GM18907 (cell line): Measurements from ENCODE around the gene ATL2.
A peak's percentile ranks its signal among the peaks of the same experiment; 100 is the strongest.
"Not testable (repeated sequence)": the region's sequence is repeated elsewhere in the genome, so short reads cannot be mapped to it uniquely, and the experiment has no call there.

Experiments used
- ATAC-seq: cut with Tn5 transposase; IDR thresholded peaks from one replicate; pipeline ENCODE4 v1.9.1; 2021; ENCODE audit warnings: mild to moderate bottlenecking, moderate library complexity; ENCODE audit not compliant: unreplicated experiment

ATL2 gene

DNA sequence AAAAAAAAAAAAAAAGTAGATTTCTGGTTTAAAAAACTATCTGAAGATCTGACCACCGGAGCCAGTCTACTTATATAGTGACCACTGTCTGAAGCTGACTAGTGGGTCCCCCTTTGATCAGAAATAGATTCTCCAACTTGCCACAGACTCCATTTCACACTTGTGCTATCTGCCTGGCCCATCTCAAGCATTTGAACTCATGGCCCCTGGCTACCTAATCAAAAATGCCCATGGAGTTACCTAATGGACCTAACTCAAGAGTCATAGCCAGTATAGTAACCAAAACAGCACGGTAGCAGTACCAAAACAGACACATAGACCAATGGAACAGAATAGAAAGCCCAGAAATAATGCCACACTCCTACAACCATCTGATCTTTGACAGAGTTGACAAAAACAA lies 17.0 kb upstream of the ATL2 start:
- ATAC-seq: no peak

DNA sequence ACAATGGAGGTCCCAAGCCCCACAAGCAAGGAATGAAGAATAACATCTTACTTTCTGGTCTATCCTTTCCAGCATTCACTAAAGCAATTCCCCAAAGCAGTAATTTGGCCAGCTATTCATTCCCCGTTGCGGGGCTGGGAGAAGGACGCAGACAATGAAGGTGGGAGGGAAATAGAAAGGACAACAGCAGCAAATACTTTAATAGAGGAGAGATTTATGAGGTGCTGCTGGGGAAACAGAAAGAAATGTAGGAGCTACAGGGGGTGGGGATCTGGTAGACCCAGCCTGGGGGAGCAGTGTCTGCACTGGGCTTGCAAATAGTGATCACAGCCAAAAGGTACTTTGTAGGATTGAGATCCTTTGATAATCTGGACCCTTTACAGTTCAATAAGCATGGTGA lies 13.9 kb upstream of the ATL2 start:
- no peak for ATAC-seq

DNA sequence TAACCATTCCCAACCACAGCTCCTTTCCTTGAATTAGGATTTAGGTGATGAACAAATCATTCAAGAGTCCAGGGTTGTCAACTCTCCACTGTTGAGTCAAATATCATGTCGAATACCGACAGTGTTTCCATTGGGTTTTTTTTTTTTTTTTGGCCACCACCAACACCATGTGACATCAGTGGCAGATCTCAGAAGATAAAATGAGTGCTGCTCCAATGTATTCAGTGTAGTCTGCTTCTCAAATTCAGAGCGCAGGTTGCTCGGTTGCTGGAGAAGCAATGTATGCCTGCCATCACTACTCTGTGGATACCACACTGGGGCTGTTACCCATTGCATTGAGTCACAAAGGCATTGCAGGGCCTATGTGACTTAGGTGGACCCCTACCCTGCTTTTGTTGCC lies 10.8 kb upstream of the ATL2 start:
- ATAC-seq: no peak

DNA sequence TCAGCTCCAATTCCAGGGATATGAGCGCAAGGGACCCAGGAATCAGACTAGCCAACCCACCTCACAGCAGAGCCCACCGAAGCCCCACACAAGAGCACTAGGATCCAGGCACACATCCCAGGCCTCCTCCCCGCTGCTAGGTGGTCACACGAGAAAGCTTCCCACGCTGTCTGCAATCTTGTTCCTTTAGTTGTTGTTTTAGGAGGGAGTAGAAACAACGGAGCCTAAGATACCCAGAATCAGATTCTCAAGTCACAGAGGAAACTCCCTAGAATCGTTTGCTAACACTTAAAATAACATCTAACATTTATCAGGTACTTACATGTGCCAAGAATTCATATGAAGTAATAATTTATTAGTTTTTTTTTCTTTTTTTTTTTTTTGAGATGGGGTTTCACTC lies 9.7 kb upstream of the ATL2 start:
- no peak for ATAC-seq

DNA sequence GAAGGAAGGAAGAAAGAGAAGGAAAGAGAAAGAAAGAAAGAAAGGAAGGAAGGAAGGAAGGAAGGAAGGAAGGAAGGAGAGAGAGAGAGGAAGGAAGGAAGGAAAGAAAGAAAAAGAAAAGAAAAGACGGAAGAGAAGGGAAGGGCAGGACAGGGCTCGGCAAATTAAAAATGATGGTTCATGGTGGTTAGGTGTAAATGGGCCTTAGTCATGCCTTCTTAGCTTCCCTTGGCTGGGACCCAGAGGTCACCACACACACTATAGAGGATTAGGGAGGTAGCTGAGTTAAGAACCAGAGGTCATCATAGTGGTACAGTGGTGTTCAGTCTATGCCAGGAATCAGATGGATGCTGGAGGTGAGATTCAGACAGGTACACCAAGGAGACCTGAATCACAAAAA lies 9.3 kb upstream of the ATL2 start:
- no peak for ATAC-seq

DNA sequence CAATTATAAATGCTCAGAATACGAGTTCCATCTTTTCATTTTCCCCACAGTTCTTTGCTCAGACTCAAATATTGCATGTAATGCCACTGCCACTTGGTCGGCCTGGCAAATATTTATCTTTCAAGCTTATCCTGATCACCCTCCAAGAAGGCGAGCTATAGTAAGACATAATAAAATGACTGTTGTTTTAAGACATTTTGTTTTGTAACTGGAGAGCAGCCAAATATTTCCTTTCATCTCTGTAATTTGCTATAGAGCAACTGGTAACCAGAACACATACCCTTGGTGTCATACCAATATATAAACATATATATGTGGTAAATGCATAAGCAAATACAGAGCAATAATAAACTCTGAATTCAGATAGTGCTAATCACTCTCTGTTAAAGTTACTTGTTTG lies 7.3 kb upstream of the ATL2 start:
- no peak for ATAC-seq

DNA sequence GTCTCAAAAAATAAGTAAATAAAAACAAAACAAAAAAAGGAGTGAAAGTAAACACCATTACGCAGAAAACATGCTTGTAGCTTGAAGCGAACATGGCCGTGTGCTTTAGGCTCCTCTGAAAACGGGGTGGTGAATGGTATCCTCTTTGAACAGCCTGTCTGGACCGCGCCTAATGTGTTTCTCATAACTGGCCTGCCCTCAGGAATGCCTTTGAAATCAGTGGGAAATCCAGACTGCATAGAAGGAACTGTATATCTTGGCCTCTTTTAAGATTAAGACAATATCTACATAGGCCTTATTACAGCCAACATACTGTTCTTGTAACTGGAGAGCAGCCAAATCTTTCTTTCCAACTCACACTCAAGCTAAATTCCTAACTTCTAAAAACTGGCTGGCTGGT lies 6.7 kb upstream of the ATL2 start:
- not testable (repeated sequence) for ATAC-seq

DNA sequence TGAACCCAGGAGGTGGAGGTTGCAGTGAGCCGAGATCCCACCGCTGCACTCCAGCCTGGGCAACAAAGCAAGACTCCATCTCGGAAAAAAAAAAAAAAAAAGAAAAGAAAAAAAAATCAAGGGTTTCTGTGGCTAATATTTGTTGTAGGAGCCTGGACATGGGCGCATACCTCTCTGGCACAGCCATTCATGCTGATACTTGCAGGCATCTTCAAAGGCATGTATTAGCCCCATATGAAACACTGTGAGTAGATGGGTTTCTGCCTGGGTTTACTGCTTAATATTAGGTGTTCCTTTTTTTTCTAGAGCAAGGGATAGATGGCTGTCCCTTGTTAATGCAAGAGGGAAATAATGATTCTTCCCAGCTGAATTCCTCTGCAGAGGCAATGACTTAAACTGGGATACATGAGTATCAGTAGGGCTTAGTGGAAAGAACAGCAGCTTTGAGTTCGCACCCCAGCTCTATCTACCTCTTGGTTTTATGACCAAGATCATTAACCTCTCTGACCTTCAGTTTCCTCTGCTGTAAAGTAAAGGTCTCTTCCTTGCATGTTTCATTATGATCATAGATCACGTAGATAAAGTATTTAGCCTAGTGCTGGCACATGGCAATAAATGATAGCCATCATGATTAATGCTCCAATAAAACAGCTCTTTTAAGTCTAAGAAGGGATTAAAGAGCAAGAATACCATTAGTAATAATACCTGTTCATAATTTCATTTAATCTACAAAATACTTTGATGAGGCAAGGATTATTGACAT lies 4.5 kb upstream of the ATL2 start:
- ATAC-seq: no peak

DNA sequence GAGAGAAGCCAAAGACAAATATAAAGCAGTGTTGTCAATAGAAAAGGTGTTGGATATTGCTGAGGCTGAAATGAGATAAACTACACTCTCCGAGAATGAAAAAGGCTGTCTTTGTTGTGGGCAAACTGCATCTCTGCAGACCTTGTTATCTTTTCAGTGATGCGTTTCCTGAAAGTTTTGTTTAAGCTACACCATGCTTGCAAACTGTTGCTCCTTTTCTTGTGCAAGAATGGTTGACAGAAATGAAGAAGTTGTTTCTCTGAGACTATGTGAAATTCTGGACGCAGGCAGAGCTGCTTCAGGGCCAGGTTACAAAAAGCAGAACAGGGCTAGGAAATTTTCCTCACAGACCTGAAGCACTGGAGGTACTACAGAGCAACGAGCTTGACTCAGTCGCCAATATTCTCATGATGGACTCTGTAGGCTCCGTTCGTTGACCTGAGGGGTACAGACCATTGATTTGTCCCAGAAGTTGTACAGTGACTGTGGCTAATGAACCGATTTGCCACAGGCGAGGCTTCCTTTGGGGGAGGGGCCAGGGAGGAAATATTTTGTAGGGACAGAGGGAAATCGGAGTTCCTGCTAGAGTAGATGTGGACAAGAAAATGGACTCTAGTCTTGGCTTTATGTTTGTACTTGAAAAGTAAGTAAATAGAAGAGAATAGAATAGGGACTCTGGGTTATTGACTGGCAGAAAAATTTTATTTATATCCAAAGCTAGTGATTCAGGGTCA lies 3.5 kb upstream of the ATL2 start:
- ATAC-seq: no peak

DNA sequence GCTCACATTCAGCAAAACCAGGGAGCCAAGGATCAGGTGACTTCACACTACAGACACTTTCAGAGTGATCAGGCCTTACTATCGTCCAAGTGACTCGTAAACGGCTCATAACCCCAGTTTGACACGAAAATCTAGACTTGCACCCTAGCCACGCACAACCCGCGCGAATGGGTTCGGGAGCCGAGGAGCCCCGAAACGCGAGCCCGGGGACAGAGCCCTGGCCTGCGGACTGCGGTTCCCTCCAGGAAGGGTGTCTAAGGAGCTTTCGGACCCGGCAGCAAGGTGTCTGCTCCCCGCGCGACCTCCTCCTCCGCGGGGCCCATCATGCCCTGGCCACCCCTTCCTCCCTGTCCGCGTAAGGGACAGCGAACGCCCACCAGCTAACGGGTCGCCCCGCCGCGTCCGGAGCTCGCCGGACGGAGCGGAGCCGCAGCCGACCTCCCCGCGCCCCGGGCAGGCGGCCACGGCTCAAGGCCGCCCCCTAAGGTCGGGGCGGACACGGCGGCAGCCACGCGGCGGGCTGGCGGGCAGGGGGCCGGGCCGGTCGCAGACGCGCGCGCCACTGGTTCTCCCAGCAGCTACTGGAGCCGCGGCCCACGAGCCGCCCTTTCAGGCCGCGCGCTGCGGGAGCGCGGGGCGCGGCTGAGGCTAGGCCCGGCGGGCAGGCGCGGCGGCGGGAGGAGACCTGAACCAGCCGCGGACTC lies 575 bp downstream of the ATL2 start:
- peak; percentile 80 for ATAC-seq

DNA sequence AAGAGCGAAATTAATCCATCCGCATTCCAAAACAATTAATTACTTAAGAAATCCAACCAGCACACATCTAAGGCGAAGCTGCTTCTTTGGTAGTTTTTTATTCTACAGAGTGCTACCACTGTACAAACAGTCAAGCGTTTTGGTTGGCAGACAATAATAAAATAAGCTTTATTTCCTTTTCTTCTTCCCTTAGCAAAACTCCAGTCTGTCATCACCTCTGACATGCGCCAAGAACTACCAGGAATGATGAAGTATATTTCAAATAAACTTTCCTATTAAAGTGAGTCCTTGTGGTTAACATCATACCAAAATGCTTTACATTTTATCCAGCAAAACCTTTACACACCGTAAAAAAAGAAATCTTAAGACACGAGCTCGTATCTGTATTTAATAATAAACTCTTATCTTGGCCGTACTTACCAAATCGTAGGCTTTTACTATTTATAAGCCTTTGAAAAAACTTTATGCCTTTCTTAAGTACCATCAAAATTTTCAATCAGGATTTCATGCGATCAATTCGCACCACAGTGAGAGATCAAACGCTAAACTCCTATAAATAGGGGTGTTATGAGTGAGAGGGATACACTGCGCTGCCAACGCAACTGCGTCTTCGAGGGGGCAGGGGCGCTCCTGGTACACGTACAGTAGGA lies 1.3 kb downstream of the ATL2 start:
- ATAC-seq: no peak

DNA sequence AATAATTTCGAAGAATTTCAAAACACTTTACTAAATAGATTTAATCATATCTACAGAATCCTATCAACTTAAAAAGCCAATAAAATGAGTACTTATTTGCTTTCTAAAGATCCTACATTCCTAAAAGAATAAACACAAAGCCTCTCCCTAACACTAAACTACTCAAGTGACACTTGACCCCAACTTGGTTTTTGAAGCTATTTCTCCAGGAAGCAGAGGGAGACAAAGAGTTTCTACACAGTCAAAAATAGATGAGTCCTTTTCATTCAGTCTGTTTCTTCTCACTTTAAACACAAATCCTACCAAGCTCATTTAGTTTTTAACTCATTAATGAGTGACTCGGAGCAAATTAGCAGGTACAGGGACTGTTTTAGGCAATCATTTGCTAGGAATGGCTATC lies 2.1 kb downstream of the ATL2 start:
- ATAC-seq: no peak

DNA sequence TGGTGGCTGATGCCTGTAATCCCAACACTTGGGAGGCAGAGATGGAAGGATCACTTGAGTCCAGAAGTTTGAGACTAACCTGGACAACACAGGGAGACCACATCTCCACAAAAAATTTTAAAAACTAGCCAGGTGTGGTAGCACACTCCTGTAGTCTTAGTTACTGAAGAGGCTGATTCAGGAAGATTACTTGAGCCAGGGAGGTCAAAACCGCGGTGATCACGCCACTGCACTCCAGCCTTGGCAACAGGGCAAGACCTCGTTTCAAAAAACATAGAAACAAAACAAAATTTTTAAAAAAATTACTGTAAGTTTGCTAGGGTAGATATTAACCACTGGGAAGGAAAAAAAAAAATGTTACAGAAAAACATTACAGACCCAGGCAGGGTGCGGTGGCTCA lies 5.8 kb downstream of the ATL2 start:
- no peak for ATAC-seq

DNA sequence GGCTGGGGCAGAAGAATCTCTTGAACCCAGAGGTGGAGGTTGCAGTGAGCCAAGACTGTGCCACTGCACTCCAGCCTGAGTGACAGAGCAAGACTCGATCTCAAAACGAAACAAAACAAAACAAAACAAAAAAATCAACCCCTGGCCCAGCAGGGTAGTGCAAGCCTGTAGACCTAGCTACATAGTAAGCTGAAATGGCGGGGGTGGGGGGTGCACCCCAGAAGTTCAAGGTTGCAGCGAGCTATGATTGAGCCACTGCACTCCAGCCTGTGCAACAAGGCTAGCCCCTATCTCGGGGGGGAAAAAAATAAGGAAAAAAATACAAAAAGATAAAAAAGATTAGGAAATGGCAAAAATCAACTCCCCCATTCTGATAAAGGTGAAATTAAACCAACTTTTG lies 6.4 kb downstream of the ATL2 start:
- no peak for ATAC-seq

DNA sequence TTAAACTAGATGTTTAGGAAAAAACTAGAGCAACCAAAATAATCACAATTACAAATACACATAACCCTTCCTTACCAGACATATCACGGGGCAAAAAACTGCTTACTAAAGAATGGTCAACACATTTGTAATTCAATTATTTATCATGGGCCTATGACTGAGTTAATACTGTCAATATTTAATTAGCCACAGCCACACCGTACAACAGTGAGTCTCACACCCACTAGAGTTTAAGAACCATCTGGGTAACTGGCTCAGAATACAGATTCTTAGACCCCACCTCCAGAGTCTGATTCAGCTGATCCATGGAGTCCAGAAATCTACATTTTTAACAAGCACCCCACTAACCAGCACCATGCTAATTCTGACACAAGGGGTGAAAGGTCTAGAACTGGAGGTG lies 14.8 kb downstream of the ATL2 start:
- no peak for ATAC-seq

DNA sequence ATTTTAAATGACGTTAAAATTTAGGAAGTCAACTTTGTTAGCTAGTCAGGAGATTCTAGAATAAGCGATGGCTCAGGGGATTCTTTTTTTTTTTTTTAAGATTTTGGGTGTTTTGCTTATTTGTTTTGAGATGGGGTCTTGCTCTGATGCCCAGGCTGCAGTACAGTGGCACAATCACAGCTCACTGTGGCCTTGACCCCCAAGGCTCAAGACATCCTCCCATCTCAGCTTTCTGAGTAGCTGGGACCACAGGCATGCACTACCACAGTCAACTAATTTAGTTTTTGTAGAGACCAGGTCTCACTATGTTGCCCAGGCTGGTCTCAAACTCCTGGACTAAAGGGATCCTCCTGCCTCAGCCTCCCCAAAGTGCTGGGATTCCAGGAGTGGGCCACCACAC lies 16.9 kb downstream of the ATL2 start:
- no peak for ATAC-seq

DNA sequence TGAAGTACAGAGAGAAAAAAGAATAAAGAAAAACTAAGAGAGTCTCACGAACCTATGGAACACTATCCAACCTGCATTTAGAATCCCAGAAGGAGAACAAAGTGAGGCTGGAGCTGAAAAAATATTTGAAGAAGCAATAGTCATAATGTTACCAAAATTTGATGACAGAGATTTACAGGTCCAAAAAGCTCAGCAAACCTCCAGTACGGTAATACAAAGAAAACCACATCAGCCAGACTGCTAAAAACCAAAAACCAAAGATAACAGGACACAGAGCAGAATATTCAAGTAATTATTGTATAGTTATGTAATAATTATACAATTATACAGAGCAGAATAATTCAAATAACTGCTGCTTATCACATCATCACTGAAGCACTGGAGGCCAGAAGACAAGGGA lies 23.7 kb downstream of the ATL2 start:
- ATAC-seq: no peak

DNA sequence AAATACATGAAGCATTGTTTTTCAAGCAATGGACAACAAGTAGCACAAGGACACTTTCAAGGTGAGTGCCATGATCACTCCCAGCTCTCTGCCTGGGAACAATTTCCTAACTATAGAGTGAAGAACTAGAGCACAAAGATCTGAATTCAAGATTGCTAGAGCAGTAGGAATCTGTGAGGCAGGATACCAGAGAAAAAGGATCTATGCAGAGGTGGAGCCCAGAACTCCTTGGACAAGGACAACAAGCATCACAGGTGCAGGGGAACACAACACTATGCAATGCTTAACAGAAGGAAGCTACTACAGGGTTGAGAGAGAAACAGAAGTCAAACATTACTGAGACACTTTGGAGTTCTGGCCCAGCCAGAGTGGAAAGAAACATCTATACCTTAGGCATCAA lies 24.7 kb downstream of the ATL2 start:
- ATAC-seq: no peak

DNA sequence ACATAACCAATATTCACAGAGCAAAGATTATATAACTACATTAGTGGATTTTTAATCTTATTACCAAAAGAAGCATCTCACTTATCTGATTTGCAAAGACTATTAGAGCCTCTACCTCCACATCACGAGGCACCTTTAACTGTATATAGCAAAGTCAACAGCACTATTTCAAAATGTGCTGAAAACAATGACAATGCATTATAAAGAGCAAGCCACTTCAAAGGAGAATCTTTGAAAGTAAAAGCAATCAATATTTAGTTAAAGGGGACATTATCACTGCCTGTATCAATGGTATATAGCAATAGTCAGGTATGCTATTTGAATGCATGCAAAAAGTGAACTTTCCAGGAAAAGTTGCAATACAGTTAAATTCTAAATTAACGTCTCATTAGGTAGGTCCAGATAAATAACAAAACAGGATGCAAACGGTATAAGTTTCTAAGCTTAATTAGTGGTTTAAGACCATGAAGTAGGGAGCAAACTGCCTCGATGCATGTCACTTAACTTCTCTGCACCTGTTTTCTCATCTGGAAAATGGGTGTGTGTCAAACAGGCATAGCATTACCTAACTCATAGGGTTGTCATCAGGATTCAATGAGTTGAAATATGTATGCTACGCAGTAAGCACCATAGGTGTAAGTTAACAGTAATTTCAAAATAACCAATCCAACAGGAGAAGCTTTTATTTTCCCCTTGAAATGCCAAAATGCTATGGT lies 31.6 kb downstream of the ATL2 start:
- no peak for ATAC-seq

DNA sequence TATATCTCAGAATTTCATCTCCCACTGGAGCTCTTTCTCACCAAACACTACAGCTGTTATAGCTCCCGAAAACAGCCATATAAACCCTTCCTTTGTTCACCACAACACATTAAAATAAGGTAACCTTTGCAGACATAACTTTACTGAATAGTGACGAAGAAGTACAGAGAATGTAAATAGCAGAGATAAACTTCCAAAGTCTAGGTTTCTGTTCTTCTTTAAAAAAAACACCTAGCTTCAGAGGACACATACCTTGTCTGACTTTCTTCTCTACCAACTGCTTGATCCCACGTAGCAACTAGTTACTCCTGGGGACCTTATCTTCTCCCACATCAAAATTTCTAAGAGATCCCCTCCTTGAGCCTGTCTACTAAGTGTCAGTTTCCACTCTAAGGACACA lies 32.3 kb downstream of the ATL2 start:
- no peak for ATAC-seq

DNA sequence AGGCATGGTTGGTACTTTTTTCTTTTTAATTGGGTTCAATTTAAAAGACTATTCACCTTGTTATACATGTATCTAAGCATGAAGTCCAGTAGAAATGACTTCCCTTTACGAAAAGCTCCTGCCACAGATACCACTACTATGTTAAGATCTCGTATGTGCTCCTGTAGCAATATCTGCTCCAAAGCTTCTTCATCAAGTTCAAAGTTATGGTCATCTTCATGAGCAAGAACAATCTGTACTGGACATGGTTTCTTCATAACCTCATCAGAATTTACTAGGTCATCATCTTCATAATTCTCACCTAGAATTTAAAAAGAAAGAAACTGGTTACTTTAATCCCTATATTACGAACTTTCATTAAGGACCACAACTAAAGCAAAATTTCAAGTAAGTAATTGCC lies 33.9 kb downstream of the ATL2 start:
- ATAC-seq: no peak
